DMS 273 (cell line): ENCODE measurements around the gene APBB1IP.
"Not testable (repeated sequence)": the region's sequence is repeated elsewhere in the genome, so short reads cannot be mapped to it uniquely, and the experiment has no call there.

Experiments used
- DNase-seq: peaks from one replicate; lab custom pipeline; 2025; ENCODE audit not compliant: unreplicated experiment; lab: John Stamatoyannopoulos, UW

Gene APBB1IP

DNA sequence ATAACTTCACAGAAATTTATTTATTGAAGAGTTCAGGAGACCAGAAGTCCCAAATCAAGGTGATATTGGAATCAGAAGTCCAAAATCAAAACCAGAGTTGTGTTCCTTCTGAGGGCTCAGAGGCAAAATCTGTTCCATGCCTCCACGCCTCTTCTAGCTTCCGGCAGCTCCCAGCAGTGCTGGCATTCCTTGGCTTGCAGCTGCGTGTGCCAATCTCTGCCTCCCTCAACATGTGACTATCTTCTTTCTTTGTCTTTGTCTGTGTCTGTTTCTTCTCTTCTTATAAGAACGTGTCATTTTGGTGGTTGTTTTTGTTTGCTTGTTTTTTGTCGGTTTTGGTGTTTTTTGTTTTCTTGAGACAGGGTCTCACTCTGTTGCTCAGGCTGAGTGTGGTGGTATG is 116.1 kb downstream of the APBB1IP start:
- no peak for DNase-seq

DNA sequence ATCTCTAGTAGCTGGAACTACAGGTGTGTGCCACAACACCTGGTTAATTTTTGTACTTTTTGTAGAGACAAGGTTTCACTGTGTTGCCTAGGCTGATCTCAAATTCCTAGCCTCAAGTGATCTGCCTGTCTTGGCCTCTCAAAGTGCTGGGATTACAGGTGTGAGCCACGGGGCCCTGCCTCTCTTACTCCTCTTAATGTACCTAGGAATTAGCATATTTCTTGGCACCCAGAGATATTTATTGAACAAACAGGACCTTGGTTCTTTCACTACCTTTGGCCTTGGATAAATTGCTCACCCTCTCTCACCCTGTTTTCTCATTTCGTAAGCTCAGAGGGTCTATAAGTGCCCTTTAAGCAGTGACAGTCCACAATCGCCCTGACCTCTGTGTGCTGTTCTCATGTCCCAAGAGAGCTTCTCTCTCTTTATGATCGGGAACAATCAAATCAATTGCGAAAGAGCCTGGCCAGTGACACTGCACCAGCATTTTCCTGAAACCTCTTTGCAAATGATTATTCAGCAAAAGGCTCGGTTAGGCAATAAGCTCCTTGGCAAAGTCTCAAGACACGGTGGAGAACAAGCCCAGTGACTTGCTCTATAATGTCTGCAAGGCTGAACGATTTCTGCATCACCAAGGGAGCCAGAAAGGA is 117.7 kb downstream of the APBB1IP start:
- DNase-seq = no peak

DNA sequence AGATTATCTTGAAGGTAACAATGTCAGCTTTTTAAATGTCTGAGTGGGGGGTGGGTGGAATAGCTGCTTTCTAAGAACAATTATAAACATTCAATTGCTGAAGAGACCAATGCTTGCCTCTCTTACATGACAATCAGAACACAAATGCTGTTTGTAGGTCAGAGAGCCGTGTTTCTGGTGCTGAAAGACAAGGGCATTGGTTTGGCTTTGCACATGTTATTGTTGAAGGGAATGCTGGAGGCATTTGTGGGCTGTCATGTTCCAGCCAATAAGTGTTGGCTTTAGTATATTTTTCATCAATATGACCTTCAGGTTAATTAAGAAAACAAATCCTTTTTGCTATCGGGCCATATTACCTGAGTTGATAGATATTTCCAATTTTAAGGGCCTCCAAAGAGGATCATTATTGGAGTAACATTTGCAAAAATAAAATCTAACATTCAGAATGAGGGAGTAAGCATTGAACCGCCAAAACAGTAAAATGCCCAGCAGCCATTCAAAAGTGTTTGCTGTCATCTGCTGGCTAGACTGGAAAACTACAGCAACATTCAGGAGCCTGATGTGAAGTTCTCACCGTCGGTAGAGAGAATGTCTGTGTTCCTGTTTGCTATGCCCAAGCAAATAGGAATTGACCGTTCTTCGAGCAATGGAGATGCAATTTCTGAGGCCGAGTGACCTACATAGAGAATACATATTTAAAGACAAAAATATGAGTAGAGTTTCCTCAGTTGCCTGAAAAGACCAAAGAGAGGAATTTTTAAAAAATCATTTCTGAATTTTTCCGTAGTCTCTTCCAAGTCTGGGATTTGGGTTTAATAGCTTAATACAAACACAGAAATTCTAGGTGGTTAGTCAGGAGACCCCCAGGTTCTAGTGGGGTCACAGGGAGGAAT is 118.9 kb downstream of the APBB1IP start:
- peak; percentile 54 for DNase-seq

DNA sequence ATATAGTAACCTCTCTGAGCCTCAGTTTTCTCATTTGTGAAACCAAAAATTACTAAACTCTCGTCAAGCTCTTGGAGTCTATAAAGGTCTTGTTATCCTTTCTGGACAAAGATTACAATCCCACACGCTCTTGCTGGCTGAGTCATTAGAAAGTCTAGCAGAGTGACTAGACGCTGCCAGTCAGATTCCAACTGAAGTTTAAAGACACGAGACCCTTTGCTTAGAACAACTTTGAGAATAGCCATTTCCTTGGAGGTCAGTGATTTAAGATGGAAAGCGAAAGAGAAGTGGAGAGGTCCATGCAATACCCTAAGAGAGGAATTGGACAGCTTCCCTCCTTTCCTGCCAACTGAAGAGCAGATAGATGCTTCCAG is 119.5 kb downstream of the APBB1IP start:
- no peak for DNase-seq

DNA sequence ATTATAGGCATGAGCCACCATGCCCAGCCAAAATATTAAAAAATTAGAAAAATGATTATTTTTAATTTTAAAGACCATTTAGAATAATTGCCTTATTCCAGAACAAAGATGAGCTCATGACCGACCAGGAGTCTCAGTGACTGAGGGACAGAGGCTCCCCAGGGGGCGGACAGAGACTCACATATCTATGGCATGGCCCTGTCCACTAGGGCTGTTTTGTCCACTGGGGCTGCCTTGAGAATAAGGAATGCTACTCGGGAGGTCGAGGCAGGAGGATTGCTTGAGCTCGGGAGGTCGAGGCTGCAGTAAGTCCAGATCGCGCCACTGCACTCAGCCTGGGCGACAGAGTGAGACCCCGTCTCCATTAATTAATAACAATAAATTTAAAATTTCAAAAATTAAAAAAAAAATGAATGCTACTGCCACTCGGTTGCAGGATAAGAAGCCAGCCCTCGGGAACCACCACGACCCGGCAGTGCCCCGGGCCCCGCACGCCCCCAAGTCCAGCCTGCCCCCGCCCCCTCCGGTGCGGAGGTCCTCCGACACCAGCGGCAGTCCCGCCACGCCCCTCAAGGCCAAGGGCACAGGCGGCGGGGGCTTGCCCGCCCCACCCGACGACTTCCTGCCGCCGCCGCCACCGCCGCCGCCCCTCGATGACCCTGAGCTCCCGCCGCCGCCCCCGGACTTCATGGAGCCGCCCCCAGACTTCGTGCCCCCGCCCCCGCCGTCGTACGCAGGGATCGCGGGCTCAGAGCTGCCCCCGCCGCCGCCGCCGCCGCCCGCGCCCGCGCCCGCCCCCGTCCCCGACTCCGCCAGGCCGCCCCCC is 128.6 kb downstream of the APBB1IP start:
- peak; percentile 15 for DNase-seq

DNA sequence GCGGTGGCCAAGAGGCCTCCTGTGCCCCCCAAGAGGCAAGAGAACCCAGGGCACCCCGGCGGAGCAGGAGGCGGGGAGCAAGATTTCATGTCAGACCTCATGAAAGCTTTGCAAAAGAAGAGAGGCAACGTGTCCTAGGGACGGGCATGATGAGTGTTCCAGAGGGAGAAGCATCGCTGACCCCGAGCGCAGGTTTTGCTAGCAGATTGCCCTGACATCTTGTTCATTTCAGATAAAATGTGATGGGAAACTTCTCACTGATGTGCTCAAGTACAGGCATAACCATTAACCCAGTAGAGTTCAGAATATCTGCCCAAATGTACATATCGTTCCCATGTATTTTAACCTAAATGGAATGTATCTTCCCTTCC is 129.2 kb downstream of the APBB1IP start:
- peak; percentile 15 for DNase-seq

DNA sequence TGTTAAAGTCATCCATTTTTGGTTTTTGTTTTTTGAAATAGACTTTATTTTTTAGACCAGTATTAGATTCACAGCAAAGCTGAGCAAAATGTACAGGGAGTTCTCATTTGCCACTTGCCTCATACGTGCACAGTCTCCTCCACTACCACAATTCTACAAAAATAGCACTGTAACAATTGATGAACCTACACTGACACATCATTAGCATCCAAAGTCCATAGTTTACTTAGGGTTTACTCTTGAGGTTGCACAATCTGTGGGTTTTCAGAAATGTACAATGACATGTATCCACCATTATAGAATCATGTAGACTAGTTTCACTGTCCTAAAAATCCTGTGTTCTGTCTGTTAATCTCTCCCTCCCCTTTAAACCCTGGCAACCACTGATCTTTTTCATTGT is 133.5 kb downstream of the APBB1IP start:
- no peak for DNase-seq

DNA sequence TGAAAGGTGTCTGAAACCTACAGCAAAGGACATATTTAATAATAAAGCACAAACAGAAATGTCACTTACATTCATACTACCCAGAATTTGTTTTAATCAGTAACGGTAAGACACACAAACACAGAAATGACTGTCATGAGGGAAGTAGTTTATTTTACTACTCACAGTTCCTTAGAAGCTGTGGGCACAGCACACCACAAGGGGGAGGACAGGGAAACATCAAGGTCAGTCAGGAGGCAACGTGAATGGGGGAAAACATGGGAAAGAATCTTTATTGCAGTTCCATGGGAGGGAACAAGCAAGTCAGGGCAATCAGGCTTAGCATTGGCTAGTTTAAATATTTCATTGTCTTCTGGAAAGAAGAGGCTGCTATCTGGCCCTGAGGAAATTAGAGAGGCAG is 135.5 kb downstream of the APBB1IP start:
- DNase-seq = no peak

DNA sequence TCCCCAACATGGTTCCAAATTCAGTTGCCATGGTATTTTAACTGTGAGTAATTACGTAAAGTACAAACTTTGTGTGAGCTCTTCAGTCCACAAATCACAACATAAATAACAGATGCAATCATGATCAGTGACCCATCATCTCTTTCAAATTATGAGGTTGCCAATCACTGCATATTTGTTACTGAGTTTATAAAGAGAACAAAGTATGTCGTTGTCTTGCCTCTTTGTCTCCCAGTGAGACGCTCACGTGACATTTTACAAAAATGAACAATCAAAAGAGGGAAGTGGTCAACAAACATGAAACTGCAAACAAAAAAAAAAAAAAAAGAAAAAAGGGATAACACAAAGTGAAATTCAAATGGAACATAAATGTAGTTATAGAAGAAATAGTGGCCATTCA is 136.6 kb downstream of the APBB1IP start:
- no peak for DNase-seq

DNA sequence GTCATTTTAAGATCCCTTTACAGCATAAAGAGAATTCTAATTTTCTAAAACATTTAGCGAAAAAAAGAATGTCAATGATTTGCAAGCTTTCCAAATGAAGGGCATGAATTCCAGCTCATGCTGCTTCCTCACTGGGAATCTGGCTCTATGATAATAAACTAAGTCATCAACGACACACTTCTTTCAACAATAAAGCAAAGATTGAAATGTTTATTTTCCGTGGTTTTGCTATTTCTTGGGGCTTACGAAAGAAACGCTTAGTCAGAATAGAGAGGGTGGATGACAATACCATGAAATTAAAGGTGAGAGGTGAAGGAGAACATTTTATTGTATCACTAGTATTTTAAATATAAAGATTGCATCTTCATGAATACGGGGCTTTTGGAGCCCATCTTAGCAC is 140.2 kb downstream of the APBB1IP start:
- DNase-seq = not testable (repeated sequence)

DNA sequence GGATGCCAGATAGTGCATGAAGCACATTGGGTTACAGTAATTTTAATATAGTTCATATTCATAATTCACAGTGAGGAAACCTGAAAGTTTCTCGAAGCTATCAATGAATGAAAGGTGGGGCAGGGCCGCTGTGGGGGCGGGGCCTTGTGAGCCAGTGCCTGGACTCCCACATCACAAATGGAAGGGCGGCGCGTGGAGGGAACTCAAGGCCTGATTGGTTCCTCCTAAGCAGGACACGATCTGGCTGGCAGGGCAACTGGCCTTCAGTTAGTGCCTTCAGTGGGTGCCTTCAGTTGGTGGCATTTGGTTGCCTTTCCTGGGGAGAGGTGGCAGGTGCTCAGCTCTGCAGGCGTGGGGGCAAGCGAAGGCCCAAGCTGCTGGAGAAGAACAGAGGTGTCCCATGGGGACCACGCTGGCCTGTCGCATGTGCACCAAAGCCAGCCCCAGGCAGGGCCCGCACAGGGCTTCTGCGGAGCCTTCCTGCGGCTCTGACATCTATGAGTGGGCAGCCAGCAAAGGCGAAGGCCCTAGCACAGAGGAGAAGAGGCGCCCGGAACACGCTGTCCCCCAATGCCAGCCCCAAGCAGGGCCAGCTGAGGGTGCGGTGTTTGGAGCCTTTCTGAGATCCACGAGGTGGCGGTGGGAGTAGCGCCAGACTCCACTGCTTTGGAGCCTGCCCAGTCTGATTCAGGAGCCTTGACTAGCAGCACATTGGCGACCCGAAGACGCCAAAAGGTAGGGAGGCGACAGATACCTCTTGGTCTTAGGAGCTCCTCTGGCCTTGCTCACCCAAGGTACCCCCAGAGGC is 141.3 kb downstream of the APBB1IP start:
- DNase-seq = no peak

DNA sequence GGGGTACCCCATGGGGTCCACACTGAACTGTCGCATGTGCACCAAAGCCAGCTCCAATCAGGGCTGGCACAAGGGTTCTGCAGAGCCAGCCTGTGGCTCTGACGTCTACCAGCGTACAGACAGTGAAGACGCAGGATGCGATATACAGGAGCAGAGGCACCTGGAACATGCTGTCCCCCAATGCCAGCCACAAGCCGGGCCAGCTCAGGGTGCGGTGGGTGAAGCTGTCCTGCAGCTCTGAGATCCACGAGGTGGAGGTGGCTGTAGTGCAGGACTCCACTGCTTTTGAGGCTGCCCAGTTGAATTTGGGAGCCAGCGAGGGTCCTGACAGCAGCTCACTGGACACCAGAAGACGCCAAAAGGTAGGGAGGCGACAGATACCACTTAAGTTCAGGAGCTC is 148.1 kb downstream of the APBB1IP start:
- no peak for DNase-seq

DNA sequence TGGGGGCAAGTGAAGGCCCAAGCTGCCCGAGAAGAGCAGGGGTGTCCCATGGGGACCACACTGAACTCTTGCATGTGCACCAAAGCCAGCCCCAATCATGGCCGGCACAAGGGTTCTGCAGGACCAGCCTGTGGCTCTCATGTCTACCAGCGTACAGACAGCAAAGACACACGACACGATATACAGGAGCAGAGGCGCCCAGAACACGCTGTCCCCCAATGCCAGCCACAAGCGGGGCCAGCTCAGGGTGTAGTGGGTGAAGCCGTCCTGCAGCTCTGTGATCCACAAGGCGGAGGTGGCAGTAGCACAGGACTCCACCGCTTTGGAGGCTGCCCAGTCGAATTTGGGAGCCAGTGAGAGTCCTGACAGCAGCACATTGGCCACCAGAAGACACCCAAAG is 150.5 kb downstream of the APBB1IP start:
- DNase-seq = no peak

DNA sequence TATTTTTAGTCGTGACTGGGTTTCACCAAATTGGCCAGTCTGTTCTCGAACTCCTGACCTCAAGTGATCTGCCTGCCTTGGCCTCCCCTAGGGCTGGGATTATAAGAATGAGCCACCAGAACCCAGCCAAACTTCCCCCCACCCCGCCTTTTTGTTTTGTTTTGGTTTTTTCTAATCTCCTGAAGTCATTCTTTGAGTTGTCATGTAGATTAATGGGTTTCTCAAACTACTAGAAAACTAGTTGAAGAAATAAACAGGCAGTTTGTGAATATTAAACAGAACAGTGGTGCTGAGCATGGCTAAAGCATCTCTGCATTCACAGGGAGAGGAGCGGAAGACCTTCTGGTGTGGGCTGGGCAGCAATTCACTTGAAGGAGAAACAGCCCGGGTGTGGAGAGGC is 151.7 kb downstream of the APBB1IP start:
- DNase-seq = not testable (repeated sequence)

DNA sequence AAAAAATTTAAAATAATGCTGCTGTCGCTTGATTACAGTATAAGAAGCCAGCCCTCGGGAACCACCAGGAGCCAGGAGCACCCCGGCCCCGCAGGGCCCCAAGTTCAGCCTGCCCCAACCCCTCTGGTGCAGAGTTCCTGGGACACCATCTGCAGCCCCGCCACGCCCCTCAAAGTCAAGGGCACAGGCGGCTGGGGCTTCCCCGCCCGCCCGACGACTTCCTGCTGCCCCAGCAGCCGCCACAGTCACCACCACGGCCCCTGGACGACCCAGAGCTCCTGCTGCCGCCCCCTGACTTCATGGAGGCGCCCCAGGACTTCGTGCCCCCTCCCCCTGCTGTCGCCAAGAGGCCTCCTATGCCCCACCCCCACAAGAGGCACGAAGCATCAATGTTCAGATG is 155.8 kb downstream of the APBB1IP start:
- DNase-seq = peak; percentile 30

DNA sequence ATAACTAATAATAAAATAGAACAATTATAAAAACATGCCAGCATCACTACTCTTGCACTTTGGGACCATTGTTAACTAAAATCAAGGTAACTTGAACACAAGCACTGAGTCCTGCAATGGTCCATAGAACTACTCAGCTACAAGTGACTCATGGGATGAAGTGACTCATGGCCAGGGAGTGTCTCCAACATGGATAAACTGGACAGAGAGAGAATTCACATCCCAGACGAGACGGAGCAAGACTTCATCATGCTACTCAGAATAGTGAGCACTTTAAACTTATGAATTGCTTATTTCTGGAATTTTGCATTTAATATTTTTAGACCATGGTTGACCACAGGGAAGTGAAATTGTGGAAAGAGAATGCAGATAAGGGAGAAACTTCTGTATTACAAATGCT is 165.1 kb downstream of the APBB1IP start:
- not testable (repeated sequence) for DNase-seq

DNA sequence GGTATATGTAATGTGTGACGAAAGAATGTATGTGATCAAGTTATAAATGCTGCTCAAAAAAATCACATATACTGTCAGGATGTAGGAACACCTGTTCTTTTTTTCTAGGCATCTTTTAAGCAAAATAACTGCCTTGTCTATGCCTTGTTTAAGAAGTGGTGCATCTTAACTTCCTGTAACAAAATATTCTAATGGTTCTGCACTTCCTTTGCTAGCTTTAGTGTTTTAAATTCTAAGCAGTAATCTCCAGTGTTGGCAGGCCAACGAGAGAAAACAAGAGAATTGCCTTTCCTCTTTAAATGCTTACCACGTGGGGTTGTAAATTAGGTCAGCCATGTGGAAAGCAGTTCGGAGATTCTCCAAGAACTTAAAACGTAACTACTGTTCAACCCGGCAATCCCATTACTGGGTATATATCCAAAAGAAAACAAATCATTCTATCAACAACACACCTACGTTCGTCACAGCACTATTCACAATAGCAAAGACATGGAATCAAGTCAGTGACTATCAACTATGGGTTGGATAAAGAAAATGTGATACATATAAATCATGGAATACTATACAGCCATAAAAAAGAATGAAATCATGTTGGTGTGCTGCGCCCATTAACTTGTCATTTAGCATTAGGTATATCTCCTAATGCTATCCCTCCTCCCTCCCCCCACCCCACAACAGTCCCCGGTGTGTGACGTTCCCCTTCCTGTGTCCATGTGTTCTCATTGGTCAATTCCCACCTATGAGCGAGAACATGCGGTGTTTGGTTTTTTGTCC is 166.4 kb downstream of the APBB1IP start:
- not testable (repeated sequence) for DNase-seq

DNA sequence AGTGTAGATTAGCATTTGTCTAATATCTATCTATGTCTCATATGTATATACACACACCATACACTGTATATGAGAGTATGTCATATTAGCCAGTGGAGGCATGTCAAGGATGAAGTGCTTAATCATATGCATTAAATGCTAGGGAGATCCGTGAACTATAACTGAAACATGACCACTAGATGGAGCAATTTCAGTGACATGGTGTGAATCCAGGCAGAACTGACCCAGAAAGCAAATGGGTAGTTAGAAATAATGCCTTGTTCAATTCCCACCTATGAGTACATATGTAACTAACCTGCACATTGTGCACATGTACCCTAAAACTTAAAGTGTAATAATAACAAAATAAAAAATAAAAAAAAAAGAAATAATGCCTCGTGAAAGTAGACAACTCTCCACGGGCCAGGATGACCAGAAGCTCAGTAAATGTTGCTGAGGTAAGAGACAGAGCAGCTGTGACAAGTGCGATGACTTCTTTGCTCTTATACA is 168.3 kb downstream of the APBB1IP start:
- peak; percentile 49 for DNase-seq

DNA sequence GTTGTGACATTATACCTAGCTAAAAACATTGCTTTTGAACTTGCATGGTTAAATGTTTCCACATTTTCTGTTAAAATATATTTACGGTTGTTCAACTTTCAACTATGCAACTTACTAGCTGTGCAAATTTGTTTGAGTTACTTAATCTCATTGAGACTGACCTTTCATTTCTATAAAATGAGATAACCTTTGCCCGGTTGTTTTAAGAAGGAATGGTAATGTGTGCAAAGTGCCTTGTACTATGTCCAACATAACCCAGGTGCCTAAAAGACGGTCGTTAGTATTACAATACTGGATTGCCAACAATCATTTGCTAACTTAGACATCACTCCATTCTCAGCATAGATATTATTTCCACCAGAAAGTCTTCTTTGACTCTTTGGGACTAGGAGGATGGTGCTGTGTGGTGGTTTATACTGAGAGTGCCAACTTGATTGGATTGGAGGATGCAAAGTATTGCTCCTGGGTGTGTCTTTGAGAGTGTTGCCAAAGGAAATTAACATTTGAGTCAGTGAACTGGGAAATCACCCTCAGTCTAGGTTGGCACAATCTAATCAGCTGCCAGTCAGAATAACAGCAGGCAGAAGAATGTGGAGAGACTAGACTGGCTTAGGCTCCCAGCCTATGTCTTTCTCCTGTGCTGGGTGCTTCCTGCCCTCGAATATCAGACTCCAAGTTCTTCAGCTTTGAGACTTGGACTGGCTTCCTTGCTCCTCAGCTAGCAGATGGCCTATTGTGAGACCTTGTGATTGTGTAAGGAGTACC is 174.2 kb downstream of the APBB1IP start:
- DNase-seq = no peak
